GM19372 (cell line): ENCODE measurements around the gene RAD54L2.
A peak's percentile ranks its signal among the peaks of the same experiment; 100 is the strongest.
"Not testable (repeated sequence)": the region's sequence is repeated elsewhere in the genome, so short reads cannot be mapped to it uniquely, and the experiment has no call there.

Source experiments
- ATAC-seq: cut with Tn5 transposase; IDR thresholded peaks from one replicate; pipeline ENCODE4 v1.9.1; 2021; ENCODE audit warnings: mild to moderate bottlenecking, low read depth, moderate library complexity; ENCODE audit not compliant: unreplicated experiment

The RAD54L2 gene

GRCh38 chr3:51538115-51538458 is 432 bp upstream of the RAD54L2 start:
- no peak for ATAC-seq

- ATAC-seq, result peak; percentile 20
Measured at GRCh38 chr3:51539291-51539941, 897 bp downstream of the RAD54L2 start.

DNA sequence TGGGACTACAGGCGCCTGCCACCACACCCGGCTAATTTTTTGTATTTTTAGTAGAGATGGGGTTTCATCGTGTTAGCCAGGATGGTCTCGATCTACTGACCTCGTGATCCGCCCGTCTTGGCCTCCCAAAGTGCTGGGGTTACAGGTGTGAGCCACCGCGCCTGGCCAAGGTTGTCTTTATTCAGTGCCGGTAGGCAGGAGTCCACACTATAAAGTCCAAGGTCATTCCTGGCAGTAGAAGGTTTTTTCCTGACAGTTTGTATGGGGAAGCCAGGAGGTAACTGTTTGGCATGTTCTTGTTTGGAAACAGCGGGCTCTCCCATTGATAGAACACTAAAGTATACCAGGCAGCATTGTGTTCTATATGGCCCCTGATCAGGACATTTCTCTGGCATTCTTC is 4.1 kb downstream of the RAD54L2 start:
- ATAC-seq, result not testable (repeated sequence)

GRCh38 chr3:51544011-51544775 is 5.7 kb downstream of the RAD54L2 start:
- ATAC-seq, result no peak

DNA sequence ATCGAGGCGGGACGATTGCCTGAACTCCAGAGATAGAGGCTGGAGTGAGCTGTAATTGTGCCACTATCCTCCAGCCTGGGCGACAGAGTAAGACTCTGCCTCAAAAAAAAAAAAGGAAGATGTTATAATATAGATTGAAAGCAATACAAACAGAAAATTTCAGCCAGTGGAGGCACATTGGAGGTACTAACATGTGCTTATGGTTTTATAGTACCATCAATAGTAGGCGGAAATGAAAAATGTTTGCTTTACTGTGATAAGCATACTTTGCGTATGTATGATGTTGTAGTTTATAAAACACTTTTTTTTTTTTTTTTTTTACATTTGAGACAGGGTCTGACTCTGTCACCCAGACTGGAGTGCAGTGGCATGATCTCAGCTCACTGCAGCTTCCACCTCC is 8.8 kb downstream of the RAD54L2 start:
- no peak for ATAC-seq

DNA sequence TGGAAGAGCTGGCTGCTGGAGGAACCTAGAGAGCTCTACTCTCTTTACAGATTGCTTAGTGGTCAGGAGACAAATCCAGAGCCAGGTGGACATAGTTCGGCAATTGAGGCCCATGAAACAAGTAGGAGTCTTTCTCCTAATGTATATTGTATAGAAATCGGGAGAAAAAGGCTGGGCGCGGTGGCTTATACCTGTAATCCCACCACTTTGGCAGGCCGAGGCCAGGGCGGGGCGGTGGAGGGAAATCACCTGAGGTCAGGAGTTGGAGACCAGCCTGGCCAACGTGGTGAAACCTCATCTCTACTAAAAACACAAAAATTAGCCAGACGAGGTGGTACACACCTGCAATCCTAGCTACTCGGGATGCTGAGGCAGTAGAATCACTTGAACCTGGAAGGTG is 10.8 kb downstream of the RAD54L2 start:
- ATAC-seq, result no peak

GRCh38 chr3:51550080-51550819 is 11.7 kb downstream of the RAD54L2 start:
- no peak for ATAC-seq

DNA sequence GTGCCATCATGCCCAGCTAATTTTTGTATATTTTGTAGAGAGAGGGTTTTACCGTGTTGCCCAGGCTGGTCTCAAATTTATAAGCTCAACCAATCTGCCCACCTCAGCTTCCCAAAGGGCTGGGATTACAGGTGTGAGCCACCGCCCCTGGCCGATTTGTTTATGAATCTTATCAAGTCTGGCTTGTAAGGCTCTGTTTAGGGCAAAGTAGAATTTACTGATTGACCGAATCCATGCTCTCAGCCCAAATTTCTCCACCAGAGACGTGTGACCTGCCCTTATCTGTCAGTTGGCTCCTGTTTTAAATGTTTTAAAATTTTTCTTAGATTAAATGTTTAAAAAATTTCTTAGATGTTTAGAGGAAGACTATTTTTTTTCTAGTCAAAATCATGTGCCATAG is 19.5 kb downstream of the RAD54L2 start:
- no peak for ATAC-seq

DNA sequence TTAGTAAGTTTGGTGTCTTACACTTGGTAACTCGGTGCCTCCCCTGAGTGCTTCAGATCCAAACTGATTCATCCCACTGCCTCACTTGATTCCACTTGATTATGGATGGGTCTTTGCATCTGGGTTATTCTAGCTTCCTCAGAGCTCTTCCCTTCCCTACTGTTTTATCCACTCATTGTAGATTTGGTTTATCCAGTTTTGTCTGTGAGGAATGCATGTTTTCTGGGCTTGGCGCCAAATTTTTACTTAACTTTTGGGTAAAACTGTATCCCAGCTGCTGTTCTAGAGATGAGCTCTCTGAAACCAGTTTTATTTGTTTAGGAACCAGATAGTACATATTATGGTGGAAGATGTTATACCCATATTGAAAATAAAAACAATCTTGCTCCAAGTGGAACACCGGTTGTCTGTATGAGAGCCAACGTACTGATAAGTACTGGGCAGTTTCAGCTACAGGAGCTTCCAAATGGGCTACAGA is 20.9 kb downstream of the RAD54L2 start:
- no peak for ATAC-seq

- ATAC-seq, result no peak
Measured at GRCh38 chr3:51559961-51560360, 21.4 kb downstream of the RAD54L2 start.

DNA sequence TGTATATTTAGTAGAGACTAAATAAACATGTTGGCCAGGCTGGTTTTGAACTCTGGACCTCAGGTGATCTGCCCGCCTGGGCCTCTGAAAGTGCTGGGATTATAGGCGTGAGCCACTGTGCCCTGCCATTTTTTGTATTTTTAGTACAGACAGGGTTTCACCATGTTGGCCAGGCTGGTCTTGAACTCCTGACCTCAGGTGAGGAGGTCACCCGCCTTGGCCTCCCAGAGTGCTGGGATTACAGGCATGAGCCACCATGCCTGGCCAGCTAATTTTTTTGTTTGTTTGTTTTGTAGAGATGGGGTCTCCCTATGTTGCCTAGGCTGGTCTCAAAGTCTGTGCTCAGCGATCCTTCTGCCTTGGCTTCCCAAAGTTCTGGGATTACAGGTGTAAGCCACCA is 23.9 kb downstream of the RAD54L2 start:
- ATAC-seq, result not testable (repeated sequence)

GRCh38 chr3:51568036-51568435 is 29.5 kb downstream of the RAD54L2 start:
- no peak for ATAC-seq

DNA sequence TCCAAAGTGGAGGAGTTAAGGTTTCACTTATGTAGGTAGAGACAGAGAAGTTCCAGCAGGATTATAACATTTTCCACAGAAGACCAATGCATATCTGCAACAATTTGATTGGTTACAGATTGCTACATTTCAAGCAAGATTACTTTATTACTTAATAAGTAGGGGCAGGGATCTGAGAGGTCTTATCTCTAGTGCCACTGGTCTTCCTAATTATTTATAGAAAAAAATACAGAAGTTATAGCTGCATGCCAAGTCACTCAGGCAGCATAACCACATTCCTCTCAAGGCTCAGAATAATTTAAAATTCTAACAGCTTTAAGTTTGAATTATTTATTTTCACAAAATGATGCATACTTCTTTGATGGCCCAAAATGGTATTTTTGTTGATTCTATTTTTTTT is 30.5 kb downstream of the RAD54L2 start:
- no peak for ATAC-seq

GRCh38 chr3:51578238-51578637 is 39.7 kb downstream of the RAD54L2 start:
- no peak for ATAC-seq

DNA sequence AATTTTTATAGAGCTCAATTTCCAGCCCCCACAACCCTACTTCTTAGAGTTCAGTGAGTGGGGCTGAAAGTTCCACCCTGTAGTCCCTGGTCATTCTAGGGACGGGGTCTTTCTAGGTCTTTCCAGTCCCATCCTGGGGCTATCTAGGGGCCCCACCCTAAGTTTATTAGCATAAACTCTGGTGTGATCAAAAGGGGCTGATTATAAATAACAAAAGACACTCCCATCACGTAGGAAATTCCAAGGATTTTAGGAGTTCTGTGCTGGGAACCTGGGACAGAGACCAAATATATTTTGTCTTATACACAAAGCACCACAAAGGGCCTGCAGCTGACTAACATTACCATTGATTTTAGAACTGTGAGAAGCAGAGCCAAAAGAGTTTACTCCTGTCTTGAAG is 41.9 kb downstream of the RAD54L2 start:
- no peak for ATAC-seq

DNA sequence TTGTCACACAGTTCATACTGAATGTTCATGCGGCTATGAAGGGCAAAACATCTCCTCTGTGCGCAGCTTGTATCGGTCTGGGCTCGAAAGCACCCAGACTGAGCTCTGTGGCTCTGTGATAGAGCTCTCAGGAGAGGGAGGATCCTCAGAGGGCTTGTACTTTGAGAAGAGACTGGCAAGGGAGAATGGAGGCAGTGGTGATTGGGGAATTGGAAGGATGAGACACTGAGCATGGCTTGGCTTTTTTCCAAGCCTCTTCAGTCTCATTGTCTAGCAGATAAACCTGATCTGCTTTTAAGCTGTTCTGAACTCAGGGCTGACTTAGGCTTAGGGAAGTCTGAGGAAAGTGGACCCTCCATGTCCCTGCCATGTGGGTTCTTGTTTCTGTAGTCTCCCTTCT is 43.0 kb downstream of the RAD54L2 start:
- no peak for ATAC-seq

DNA sequence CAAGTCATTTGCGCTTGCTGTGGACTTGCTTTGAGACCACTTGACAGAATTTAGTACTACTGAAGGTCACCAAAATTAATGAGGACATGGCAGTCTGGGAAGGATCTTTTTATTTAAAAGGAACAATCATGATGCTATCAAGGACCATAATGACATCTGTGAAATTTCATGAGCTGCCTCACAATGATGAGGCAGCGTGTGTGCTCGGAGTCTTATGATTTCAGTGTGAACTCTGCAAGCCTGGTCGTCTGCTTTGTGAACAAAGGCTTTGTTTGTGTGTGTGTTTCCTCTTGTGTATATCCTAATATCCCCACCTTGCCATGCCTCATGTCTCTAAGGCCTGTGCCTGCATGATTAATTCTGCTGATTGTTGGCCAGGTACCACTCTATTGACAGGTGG is 46.7 kb downstream of the RAD54L2 start:
- ATAC-seq, result no peak

- no peak for ATAC-seq
Measured at GRCh38 chr3:51585871-51586270, 47.4 kb downstream of the RAD54L2 start.
